Esophagus squamous epithelium (tissue), 4 donors: ENCODE measurements around the gene KCNQ1.

Source experiments
- CTCF ChIP-seq, 6 experiments: fragments of 450-650 bp in 4 of 6; fragments of 200-600 bp in 2 of 6; sonication (generic) in 2 of 6; IDR thresholded peaks; one replicate each; pipeline ENCODE4 v1.5.1; 2016 to 2019; ENCODE audit warnings: antibody characterized with exemption in 6 of 6, mild to moderate bottlenecking in 4 of 6, moderate library complexity in 4 of 6
- POLR2A ChIP-seq, 4 donors: fragments of 450-650 bp; IDR thresholded peaks; one replicate each; pipeline ENCODE4 v1.6.1; 2017; ENCODE audit warnings: antibody characterized with exemption in 4 of 4, mild to moderate bottlenecking in 4 of 4, moderate library complexity in 3 of 4

GRCh38 chr11:2404735-2405196, 40.0 kb upstream of the KCNQ1 start:
- TF ChIP-seq POLR2A (IDR thresholded peaks at IDR 0.05) (no peak), CTCF (IDR thresholded peaks at IDR 0.05) (no peak)
